OCI-LY1 (cell line): ENCODE data around the gene CSMD2.

Source experiments
- EZH2 ChIP-seq: fragments of 200-600 bp; sonication (generic), shearing (Covaris generic); IDR thresholded peaks from 2 replicates; pipeline ENCODE4 v1.8.0; 2017; ENCODE audit warnings: borderline replicate concordance, mixed run types, mild to moderate bottlenecking, antibody characterized with exemption, low read length, moderate library complexity, mixed read lengths
- TF ChIP-seq, protein P1 (sequence below): fragments of 200-600 bp; sonication (generic), shearing (Covaris generic); IDR thresholded peaks from 2 replicates; pipeline ENCODE4 v1.5.1; 2017; ENCODE audit warnings: mild to moderate bottlenecking, antibody characterized with exemption, low read length, moderate library complexity, mixed read lengths

DNA sequence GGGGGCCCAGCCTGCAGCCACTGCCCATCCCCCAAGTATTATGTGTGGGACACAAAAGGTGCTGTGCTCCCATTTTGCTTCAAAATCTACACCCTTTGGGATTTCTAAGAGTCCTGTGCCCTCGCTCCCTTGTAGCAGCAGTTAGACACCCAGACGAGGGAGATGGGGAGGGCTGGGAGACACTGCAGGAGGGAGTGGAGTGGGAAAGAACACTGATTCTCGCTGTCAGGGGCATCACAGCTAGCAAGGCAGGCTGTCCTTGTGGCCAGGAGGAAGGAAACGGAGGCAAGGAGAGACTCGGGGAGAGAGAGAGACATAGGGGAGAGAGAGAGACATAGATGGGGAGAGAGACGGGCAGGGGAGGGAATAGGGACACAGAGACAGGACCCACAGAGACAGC lies 38.5 kb downstream of the CSMD2 start:
- TF ChIP-seq, protein P1, sequence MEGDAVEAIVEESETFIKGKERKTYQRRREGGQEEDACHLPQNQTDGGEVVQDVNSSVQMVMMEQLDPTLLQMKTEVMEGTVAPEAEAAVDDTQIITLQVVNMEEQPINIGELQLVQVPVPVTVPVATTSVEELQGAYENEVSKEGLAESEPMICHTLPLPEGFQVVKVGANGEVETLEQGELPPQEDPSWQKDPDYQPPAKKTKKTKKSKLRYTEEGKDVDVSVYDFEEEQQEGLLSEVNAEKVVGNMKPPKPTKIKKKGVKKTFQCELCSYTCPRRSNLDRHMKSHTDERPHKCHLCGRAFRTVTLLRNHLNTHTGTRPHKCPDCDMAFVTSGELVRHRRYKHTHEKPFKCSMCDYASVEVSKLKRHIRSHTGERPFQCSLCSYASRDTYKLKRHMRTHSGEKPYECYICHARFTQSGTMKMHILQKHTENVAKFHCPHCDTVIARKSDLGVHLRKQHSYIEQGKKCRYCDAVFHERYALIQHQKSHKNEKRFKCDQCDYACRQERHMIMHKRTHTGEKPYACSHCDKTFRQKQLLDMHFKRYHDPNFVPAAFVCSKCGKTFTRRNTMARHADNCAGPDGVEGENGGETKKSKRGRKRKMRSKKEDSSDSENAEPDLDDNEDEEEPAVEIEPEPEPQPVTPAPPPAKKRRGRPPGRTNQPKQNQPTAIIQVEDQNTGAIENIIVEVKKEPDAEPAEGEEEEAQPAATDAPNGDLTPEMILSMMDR, result no peak
- TF ChIP-seq EZH2, result no peak
